NOMO-1 (cell line): ENCODE results near the gene LIMS2.

Experiments used
- DNase-seq, 2 experiments: peaks; one replicate each; lab custom pipeline; 2025; ENCODE audit not compliant: unreplicated experiment in 2 of 2; lab: John Stamatoyannopoulos, UW

Gene LIMS2

DNA sequence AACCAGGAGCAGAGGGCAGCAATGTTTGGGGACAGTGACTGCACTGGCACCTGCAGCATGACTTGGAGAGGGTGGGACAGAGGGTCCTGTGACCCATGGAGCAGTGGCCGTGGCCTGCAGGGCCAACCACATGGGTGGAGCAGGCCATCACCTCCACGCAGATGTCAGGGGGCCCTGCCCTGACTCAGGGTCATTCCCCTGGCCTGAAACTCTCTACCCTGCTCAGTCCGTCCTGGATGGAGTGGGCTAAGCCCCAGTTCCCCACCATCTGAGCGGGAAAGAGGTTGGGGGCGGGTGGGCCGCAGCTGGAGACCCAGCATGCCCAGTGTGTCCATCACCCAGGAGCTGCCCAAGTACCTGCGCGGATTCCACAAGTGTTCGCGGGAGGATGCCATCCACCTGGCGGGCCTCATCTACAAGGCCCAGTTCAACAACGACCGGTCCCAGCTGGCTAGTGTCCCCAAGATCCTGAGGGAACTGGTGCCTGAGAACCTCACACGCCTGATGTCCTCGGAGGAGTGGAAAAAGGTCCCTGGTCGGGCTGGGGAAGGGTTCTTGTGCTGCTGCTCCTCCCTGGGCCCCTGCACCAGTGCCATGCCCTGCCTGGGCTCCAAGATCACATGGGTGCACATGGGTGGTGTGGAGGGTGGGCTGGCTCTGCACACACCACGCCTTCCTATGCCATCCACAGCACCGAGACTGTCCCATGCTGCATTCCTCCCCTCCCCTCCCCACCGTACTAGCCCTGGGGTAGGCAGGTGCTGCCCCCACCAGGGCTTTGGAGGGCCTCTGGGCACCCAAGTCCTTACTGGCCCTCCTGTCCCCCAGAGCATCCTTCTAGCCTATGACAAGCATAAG, 39.7 kb downstream of the LIMS2 start:
- no peak for DNase-seq

DNA sequence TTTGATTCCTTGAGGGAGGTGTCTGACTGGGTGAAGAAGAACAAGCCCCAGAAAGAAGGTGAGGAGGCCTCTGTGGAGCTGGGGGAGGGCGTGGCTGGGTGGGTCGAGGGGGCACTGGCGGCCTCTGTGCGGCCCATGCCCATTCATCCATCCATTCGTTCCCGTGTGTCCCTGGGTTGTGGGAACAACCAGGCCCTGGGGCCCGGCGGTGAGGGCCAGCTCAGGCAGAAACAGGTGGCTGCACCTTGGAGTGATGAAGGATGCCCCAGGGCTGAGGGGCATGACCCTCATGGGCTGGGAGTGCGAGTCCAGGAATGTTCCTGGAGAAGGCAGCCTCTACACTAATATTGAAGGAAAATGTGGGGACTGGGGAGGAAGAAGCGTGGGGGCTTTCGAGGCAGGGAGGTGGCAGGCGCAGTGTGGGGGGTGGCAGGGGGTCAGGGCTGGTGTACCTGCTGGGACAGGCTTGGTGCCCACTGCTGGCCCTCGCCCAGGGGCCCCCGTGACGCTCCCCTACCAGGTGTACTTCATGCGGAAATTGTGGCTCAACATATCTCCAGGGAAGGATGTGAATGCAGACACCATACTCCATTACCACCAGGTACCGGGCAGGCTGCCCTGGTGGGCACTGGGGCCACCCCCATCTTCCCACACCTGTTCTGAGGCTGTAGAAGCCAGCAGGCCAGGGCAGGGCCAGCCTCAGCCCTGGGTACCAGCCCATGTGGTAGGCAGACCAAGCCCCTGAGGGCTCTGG, 40.5 kb downstream of the LIMS2 start:
- no peak for DNase-seq

DNA sequence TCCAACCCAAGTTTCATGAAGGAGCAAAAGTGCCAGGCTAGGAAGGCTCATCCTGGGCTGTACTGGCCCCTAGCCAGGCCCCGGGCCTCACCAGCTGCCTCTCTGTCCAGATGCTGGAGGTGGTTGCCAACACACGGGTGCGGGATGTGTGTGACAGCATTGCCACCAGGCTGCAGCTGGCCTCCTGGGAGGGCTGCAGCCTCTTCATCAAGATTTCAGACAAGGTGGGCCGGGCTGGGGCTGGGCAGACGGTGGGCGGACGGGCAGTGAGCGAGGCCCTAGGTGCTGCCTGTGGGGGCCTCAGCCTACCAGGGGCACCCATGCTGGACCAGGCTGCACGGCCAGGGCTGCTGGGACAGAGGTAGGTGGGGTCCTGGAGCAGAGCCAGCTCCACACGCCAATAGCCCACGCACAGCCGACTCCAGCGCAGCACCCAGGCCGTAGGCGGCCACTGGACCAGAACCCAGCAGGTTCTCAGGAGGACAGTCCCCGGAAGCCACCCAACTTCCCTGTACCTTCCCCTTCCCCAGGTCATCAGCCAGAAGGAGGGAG, 41.2 kb downstream of the LIMS2 start:
- DNase-seq = no peak

- no peak for DNase-seq
These were observed 41.7 kb downstream of the LIMS2 start for GRCh38 chr2:127633556-127634065.

GRCh38 chr2:127632592-127633489, 42.5 kb downstream of the LIMS2 start:
- DNase-seq = no peak

- no peak for DNase-seq
These were observed 43.2 kb downstream of the LIMS2 start for GRCh38 chr2:127631997-127632581.

GRCh38 chr2:127631541-127631996, 43.8 kb downstream of the LIMS2 start:
- no peak for DNase-seq

- no peak for DNase-seq
These were observed 44.3 kb downstream of the LIMS2 start for GRCh38 chr2:127630864-127631540.

DNA sequence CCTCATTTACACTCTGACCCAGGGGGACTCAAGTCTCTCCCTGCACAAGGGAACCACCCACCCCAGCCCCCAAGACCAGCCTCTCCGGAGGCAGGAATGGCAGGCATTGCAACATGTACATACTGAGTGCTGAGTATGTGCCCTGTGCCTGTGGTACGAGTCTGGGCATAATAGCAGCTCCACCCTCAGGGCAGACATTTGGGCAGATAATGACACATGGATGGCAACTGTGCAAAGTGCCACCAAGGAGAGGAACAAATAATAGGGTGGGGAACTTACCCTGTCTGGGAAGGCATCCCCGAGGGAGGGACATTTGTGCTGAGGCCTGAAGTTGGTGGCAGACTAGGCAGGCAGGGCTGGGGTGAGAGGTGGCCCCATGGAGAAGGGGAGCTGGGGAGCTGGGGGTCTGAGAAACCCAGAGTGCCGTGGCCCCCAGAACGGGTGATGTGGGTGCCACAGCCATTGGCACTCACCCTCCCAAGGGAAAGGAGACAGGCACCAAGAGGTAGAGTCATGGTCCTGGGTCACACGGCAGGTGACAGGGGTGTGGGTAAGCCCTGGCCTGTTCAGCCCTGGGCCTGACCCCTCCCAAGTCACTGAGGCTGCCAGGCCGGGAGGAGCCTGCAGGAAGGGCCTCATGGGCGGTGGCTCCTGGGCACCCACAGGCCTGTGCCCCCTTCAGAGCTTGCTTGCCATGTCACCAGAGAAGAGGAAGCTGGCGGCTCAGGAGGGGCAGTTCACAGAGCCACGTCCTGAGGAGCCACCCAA, 45.0 kb downstream of the LIMS2 start:
- no peak for DNase-seq

DNA sequence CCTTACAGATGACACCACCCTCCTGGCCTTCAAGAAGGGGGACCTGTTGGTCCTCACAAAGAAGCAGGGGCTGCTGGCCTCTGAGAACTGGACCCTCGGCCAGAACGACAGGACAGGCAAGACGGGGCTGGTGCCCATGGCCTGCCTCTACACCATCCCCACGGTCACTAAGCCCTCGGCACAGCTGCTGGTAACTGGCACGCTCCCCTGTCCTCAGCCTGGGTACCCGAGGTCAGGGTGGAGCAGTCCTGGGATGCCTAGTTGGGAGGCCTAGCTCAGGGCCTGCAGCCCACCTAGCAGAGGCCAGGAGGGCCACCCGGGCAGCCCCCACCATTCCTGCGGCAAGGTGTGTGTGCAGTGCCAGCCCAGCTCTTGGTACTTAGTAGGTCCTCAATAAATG, 45.7 kb downstream of the LIMS2 start:
- no peak for DNase-seq

GRCh38 chr2:127628767-127629614, 46.3 kb downstream of the LIMS2 start:
- DNase-seq = no peak

- no peak for DNase-seq
These were observed 47.4 kb downstream of the LIMS2 start for GRCh38 chr2:127627740-127628571.

- DNase-seq = no peak
These were observed 48.2 kb downstream of the LIMS2 start for GRCh38 chr2:127626917-127627739.

GRCh38 chr2:127626175-127626574, 49.2 kb downstream of the LIMS2 start:
- no peak for DNase-seq

GRCh38 chr2:127625572-127625951, 49.8 kb downstream of the LIMS2 start:
- no peak for DNase-seq
